Measurements from ENCODE around the gene LSAMP.

DNA sequence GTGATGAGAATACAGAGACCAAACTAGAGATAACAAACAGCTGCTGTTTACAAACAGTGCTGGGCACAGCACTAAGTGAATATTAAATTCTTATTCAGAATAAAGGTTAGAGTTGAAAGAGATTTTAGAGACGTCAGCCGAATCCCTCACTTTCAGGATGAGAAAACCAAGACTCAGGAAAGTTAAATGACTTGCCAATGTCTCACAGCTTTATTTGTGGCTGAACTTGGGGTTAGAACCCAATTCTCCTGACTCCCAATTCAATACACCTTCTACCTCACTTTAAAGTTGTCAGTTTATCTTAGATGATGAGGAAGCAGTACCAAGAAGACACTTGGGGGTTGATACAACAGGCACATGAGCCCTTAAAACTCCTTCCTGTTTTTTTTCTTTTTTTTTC is 641.1 kb downstream of the LSAMP start:
- TF ChIP-seq POLR2A (IDR thresholded peaks at IDR 0.05): no peak
- TF ChIP-seq, protein P1, sequence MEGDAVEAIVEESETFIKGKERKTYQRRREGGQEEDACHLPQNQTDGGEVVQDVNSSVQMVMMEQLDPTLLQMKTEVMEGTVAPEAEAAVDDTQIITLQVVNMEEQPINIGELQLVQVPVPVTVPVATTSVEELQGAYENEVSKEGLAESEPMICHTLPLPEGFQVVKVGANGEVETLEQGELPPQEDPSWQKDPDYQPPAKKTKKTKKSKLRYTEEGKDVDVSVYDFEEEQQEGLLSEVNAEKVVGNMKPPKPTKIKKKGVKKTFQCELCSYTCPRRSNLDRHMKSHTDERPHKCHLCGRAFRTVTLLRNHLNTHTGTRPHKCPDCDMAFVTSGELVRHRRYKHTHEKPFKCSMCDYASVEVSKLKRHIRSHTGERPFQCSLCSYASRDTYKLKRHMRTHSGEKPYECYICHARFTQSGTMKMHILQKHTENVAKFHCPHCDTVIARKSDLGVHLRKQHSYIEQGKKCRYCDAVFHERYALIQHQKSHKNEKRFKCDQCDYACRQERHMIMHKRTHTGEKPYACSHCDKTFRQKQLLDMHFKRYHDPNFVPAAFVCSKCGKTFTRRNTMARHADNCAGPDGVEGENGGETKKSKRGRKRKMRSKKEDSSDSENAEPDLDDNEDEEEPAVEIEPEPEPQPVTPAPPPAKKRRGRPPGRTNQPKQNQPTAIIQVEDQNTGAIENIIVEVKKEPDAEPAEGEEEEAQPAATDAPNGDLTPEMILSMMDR (IDR thresholded peaks at IDR 0.05): no peak
